ENCODE results near the gene KRT72.

Gene KRT72

DNA sequence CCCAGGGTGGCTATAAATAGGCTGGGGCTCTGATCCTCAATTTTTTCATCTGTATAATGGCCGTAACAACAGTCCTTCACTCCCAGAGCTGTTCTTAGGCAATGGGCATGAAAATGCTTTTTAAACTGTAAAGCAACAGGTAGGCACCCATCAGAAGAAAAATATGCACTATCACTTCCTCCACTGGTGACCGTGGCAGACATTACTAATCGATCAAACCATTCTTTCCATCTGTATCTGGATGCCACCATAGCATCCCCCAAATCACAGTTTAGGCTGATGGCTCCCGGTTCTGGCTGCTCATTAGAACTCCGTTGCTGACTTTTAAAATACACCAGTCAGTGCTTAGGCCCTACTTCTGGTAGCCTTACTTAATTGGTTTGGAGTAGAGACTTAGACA lies 59.6 kb downstream of the KRT72 start:
- DNase-seq (ENCODE audit: low read depth) = no peak

GRCh38 chr12:52540531-52540930 lies 60.7 kb downstream of the KRT72 start:
- no peak for DNase-seq (ENCODE audit: low read depth)

GRCh38 chr12:52539821-52540173 lies 61.5 kb downstream of the KRT72 start:
- no peak for DNase-seq (ENCODE audit: low read depth)

DNA sequence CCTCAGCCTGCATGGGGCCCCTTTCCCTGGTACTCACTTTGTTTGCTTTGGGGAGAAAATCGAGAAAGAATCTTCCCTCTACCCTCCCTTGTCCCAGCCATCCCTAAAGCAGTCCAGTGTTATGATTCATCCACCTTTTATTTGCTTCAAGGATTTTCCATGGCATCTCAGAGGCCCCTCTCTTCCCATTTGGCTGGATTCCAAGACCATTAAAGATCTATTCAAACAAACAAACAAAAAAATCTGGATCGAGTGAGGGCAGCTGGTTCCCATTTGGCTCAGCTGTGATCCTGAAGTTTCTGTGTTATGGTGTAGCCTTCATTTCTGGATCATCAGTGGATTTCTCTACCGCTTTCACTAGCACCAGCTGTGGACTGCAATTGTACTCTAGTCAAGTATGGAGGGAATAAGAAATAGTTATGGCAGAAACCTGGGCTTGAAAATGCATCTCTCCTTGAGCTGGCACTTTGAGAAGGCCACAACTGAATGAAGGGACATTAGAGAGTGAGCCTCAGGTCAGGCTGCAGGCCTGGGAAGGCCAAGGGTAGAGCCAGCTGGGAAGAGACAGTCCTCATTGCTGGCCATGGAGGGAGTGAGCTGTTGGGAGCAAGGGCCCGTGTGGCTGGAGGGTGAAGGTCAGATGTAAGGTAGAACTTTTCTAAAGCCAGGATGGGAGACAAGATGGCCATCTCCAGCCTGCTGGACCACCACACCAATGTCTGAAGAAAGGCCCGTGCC lies 62.0 kb downstream of the KRT72 start:
- DNase-seq (ENCODE audit: low read depth) = no peak

GRCh38 chr12:52537101-52537500 lies 64.2 kb downstream of the KRT72 start:
- DNase-seq (ENCODE audit: low read depth) = no peak
